Stomach (tissue), 9 donors: ENCODE measurements around the gene PYM1. TPM values are rescaled to one million over a fixed set of nuclear protein-coding genes. Genes with fewer than 3 reads are reported as not detected.

Experiments
- DNase-seq, 2 donors: peaks; one replicate each; pipeline versions ENCODE4 v3.0.0 to v3.0.0-alpha.2; 2013 to 2019
- H3K27ac ChIP-seq, 5 donors: fragments of 200-600 bp in 4 of 5; sonication (generic) in 4 of 5; one replicate each; pipeline ENCODE4 v1.5.1; 2013 to 2019; ENCODE audit warnings: mild to moderate bottlenecking in 1 of 5, moderate library complexity in 1 of 5
- H3K27me3 ChIP-seq, 3 donors: fragments of 200-600 bp; sonication (generic); one replicate each; pipeline ENCODE4 v1.5.1; 2017 to 2019; ENCODE audit warnings: mixed run types in 1 of 3
- H3K36me3 ChIP-seq, 4 donors: fragments of 200-600 bp; sonication (generic); 1 replicate in 3 of 4; 2 replicates in 1 of 4; pipeline ENCODE4 v1.5.1; 2016 to 2019
- H3K4me1 ChIP-seq, 4 donors: fragments of 200-600 bp; sonication (generic); one replicate each; pipeline ENCODE4 v1.5.1; 2016 to 2019
- H3K4me3 ChIP-seq, 4 donors: fragments of 200-600 bp; sonication (generic) in 3 of 4; one replicate each; pipeline ENCODE4 v1.5.1; 2016 to 2019; ENCODE audit warnings: mild to moderate bottlenecking in 1 of 4
- H3K9me3 ChIP-seq, 4 donors: fragments of 200-600 bp; sonication (generic); one replicate each; pipeline ENCODE4 v1.5.1; 2016 to 2019
- CTCF ChIP-seq, 7 experiments: fragments of 450-650 bp in 4 of 7; fragments of 200-600 bp in 3 of 7; sonication (generic) in 3 of 7; IDR thresholded peaks; one replicate each; pipeline ENCODE4 v1.5.1; 2016 to 2019; ENCODE audit warnings: antibody characterized with exemption in 7 of 7, control low read depth in 2 of 7, mild to moderate bottlenecking in 1 of 7
- EP300 ChIP-seq: sonication (generic); formaldehyde crosslinking; IDR thresholded peaks from one replicate; pipeline ENCODE4 v1.6.1; 2017; ENCODE audit warnings: antibody characterized with exemption
- POLR2A ChIP-seq, 4 donors: fragments of 450-650 bp; IDR thresholded peaks; one replicate each; pipeline ENCODE4 v1.6.1; 2016; ENCODE audit warnings: antibody characterized with exemption in 4 of 4, control low read depth in 2 of 4, mild to moderate bottlenecking in 1 of 4, moderate library complexity in 1 of 4
- POLR2AphosphoS5 ChIP-seq, 3 donors: sonication (generic); formaldehyde crosslinking; IDR thresholded peaks; one replicate each; pipeline ENCODE4 v1.6.1; 2016; ENCODE audit warnings: antibody characterized with exemption in 3 of 3
- WGBS, 5 donors: extraction: QIAGEN DNeasy Blood & Tissue Kit in 3 of 5; methylation state at CpG; one replicate each; pipeline versions ENCODE4 v1.1.5 to v1.1.7; 2013 to 2018; 5-methylcytosine and 5-hydroxymethylcytosine counted together
- intact Hi-C: fragments of 100-400 bp; cut with DNase I; formaldehyde crosslinking; loops from one replicate; pipeline ENCODE4 v1.15.1; 2023; ENCODE audit warnings: low total_unique reads
- polyA plus RNA-seq, 3 donors: library from polyadenylated mRNA; stranded (reverse); fragments of 200-250 nt; gene quantifications; one replicate each; pipeline ENCODE4 v1.2.3, GENCODE V29; 2013
- total RNA-seq, 5 donors: library from RNA; depleted of rRNA; stranded (reverse); fragments of >200 nt; gene quantifications; one replicate each; pipeline versions ENCODE4 v1.1.0 to v1.2.3, GENCODE V29; 2014 to 2016
- donor health status: healthy with polysubstance abuse.
- donor health status: Bipolar disorder and iron deficiency.
- donor health status: healthy.

PYM1 gene
- total and polyA plus RNA-seq, 8 donors, result 1.2 to 59.4 (median 34.1) TPM

- no peak overlapping the region for H3K4me3 ChIP-seq
- H3K27ac ChIP-seq, result peak overlapping the region in 1 of 5 donors; percentile 28
- no peaks in the 10 kb centered on the region for H3K27me3 ChIP-seq
- H3K4me1 ChIP-seq, result peaks cover 2 to 36% (median 19%) of the 10 kb centered on the region in 4 donors
- H3K9me3 ChIP-seq, result no peaks in the 10 kb centered on the region
- no peak for DNase-seq
- TF ChIP-seq POLR2AphosphoS5 (IDR thresholded peaks at IDR 0.05) (no peak), EP300 (no peak), CTCF (IDR thresholded peaks at IDR 0.05) (no peak), POLR2A (IDR thresholded peaks at IDR 0.05) (no peak)
- WGBS, 5 donors, result 54 to 62% (median 58%) methylated on average over 3 of the region's 3 CpGs
- intact Hi-C loops, result no loop called here
- H3K36me3 ChIP-seq, result peaks cover 0 to 33% (median 23%) of the 10 kb centered on the region in 4 donors
Measured at GRCh38 chr12:55915482-55915859, 12.2 kb downstream of the PYM1 start.

- WGBS, 5 donors, result 58 to 78% (median 72%) methylated on average over 4 of the region's 4 CpGs
- Histone ChIP-seq H3K27me3 (no peaks in the 10 kb centered on the region), H3K4me3 (no peak overlapping the region), H3K4me1 (peaks cover 13 to 53% (median 33%) of the 10 kb centered on the region in 4 donors), H3K9me3 (no peaks in the 10 kb centered on the region), H3K27ac (peak overlapping the region in 1 of 5 donors; percentile 4), H3K36me3 (peaks cover 0 to 33% (median 23%) of the 10 kb centered on the region in 4 donors)
- TF ChIP-seq EP300 (no peak), POLR2A (IDR thresholded peaks at IDR 0.05) (no peak), POLR2AphosphoS5 (IDR thresholded peaks at IDR 0.05) (no peak), CTCF (IDR thresholded peaks at IDR 0.05) (no peak)
- DNase-seq, result no peak
- intact Hi-C loops, result no loop called here
Measured at GRCh38 chr12:55912908-55913307, 14.8 kb downstream of the PYM1 start.

- Histone ChIP-seq H3K36me3 (peaks cover 0 to 24% (median 19%) of the 10 kb centered on the region in 4 donors), H3K9me3 (no peaks in the 10 kb centered on the region), H3K27ac (peak overlapping the region in 3 of 5 donors; percentile 41 to 53 (median 48)), H3K4me3 (no peak overlapping the region), H3K4me1 (peaks cover 8 to 38% (median 29%) of the 10 kb centered on the region in 4 donors), H3K27me3 (no peaks in the 10 kb centered on the region)
- TF ChIP-seq CTCF (IDR thresholded peaks at IDR 0.05) (no peak), POLR2A (IDR thresholded peaks at IDR 0.05) (no peak), EP300 (no peak), POLR2AphosphoS5 (IDR thresholded peaks at IDR 0.05) (no peak)
- intact Hi-C loops, result no loop called here
- no peak for DNase-seq
- WGBS, 5 donors, result 18 to 38% (median 32%) methylated on average over 2 of the region's 2 CpGs
Measured at GRCh38 chr12:55909513-55909884, 18.2 kb downstream of the PYM1 start.

- WGBS, 5 donors, result 41 to 55% (median 44%) methylated on average over 8 of the region's 8 CpGs
- intact Hi-C loops, result no loop called here
- Histone ChIP-seq H3K27ac (peak overlapping the region in 4 of 5 donors; percentile 22 to 53 (median 44)), H3K4me3 (no peak overlapping the region), H3K27me3 (no peaks in the 10 kb centered on the region), H3K36me3 (peaks cover 0 to 18% (median 15%) of the 10 kb centered on the region in 4 donors), H3K4me1 (peaks cover 8 to 38% (median 28%) of the 10 kb centered on the region in 4 donors), H3K9me3 (no peaks in the 10 kb centered on the region)
- no peak for TF ChIP-seq EP300
- TF ChIP-seq POLR2AphosphoS5 (IDR thresholded peaks at IDR 0.05), result no peak
- TF ChIP-seq CTCF (IDR thresholded peaks at IDR 0.05), result no peak
- no peak for TF ChIP-seq POLR2A (IDR thresholded peaks at IDR 0.05)
- peak in 1 of 2 donors; percentile 52 for DNase-seq
Measured at GRCh38 chr12:55908726-55909512, 18.8 kb downstream of the PYM1 start.
